Activated T-cell treated with anti-CD3 and anti-CD28 coated beads, Interleukin-2, amount 50 U/mL, for 72 hours (primary cell): Measurements from ENCODE around the gene KDM1B. TPM values are rescaled to one million over a fixed set of nuclear protein-coding genes. Genes with fewer than 3 reads are reported as not detected.
"Not testable (repeated sequence)": the region's sequence is repeated elsewhere in the genome, so short reads cannot be mapped to it uniquely, and the experiment has no call there.

ENCODE experiments used
- ATAC-seq, 2 donors: fragments of 150-1000 bp; cut with Tn5 transposase; replicated peaks in 1 of 2; 2 replicates each; pipeline ENCODE4 v1.10.0; 2021; ENCODE audit warnings: moderate library complexity in 2 of 2, mild to moderate bottlenecking in 1 of 2
- DNase-seq, 2 donors: peaks; one replicate each; pipeline ENCODE4 v3.0.0; 2021 to 2022; ENCODE audit warnings: mixed read lengths in 1 of 2
- H3K27ac Mint-ChIP-seq: one replicate; pipeline ENCODE4 v1.8.0; 2022; ENCODE audit warnings: mild to moderate bottlenecking, moderate library complexity, mixed read lengths
- H3K27me3 Mint-ChIP-seq: one replicate; pipeline ENCODE4 v1.8.0; 2022; ENCODE audit warnings: low read depth, mixed read lengths
- H3K36me3 Mint-ChIP-seq, 2 donors: one replicate each; pipeline ENCODE4 v1.8.0; 2022; ENCODE audit warnings: mixed read lengths in 2 of 2, mild to moderate bottlenecking in 1 of 2; ENCODE audit not compliant: insufficient read depth in 2 of 2
- H3K4me1 Mint-ChIP-seq: one replicate; pipeline ENCODE4 v1.8.0; 2022; ENCODE audit warnings: low read depth, mixed read lengths
- H3K4me3 Mint-ChIP-seq, 2 donors: one replicate each; pipeline ENCODE4 v1.8.0; 2022; ENCODE audit warnings: mild to moderate bottlenecking in 2 of 2, mixed read lengths in 2 of 2, moderate library complexity in 2 of 2
- H3K9me3 Mint-ChIP-seq, 2 donors: one replicate each; pipeline ENCODE4 v1.8.0; 2022; ENCODE audit warnings: mixed read lengths in 2 of 2
- total RNA-seq, 2 donors: library from RNA; stranded (reverse); gene quantifications; one replicate each; pipeline ENCODE4 v1.2.3, GENCODE V29; 2022

Gene KDM1B
- total RNA-seq, 2 donors from 2014 or later, result 9.9 to 12.2 TPM

GRCh38 chr6:18182568-18182967 is 27.3 kb downstream of the KDM1B start:
- Mint-ChIP-seq H3K36me3 (peaks cover 0 to 4% of the 10 kb centered on the region in 2 donors), H3K4me1 (peaks cover 18% of the 10 kb centered on the region), H3K4me3 (no peak overlapping the region), H3K9me3 (no peaks in the 10 kb centered on the region), H3K27ac (no peak overlapping the region), H3K27me3 (no peaks in the 10 kb centered on the region)
- no peak for ATAC-seq
- DNase-seq, result no peak

GRCh38 chr6:18183766-18184165 is 28.5 kb downstream of the KDM1B start:
- DNase-seq (no peak), ATAC-seq (no peak)
- H3K36me3 Mint-ChIP-seq, result peaks cover 0 to 4% of the 10 kb centered on the region in 2 donors
- H3K27ac Mint-ChIP-seq, result no peak overlapping the region
- no peaks in the 10 kb centered on the region for H3K9me3 Mint-ChIP-seq
- no peaks in the 10 kb centered on the region for H3K27me3 Mint-ChIP-seq
- peaks cover 18% of the 10 kb centered on the region for H3K4me1 Mint-ChIP-seq
- H3K4me3 Mint-ChIP-seq, result no peak overlapping the region

- H3K4me1 Mint-ChIP-seq, result peaks cover 18% of the 10 kb centered on the region
- H3K27ac Mint-ChIP-seq, result no peak overlapping the region
- ATAC-seq (no peak), DNase-seq (no peak)
- H3K9me3 Mint-ChIP-seq, result no peaks in the 10 kb centered on the region
- no peak overlapping the region for H3K4me3 Mint-ChIP-seq
- peaks cover 0 to 2% of the 10 kb centered on the region in 2 donors for H3K36me3 Mint-ChIP-seq
- no peaks in the 10 kb centered on the region for H3K27me3 Mint-ChIP-seq
These were observed 30.4 kb downstream of the KDM1B start for GRCh38 chr6:18185624-18186023.

GRCh38 chr6:18186033-18186432 is 30.8 kb downstream of the KDM1B start:
- H3K27ac Mint-ChIP-seq, result no peak overlapping the region
- ATAC-seq, result no peak

GRCh38 chr6:18186540-18187250 is 31.5 kb downstream of the KDM1B start:
- peaks cover 0 to 2% of the 10 kb centered on the region in 2 donors for H3K36me3 Mint-ChIP-seq

More at GRCh38 chr6:18186033-18186432, 30.8 kb downstream of the KDM1B start:
- H3K9me3 Mint-ChIP-seq, result no peaks in the 10 kb centered on the region
- peaks cover 0 to 2% of the 10 kb centered on the region in 2 donors for H3K36me3 Mint-ChIP-seq
- DNase-seq, result no peak
- peaks cover 18% of the 10 kb centered on the region for H3K4me1 Mint-ChIP-seq
- H3K4me3 Mint-ChIP-seq, result no peak overlapping the region
- no peaks in the 10 kb centered on the region for H3K27me3 Mint-ChIP-seq

GRCh38 chr6:18187701-18188100 is 32.5 kb downstream of the KDM1B start:
- ATAC-seq (no peak), DNase-seq (no peak)
- Mint-ChIP-seq H3K4me3 (no peak overlapping the region), H3K9me3 (no peaks in the 10 kb centered on the region), H3K27ac (no peak overlapping the region), H3K4me1 (peaks cover 18% of the 10 kb centered on the region), H3K36me3 (peaks cover 0 to 2% of the 10 kb centered on the region in 2 donors), H3K27me3 (no peaks in the 10 kb centered on the region)

More at GRCh38 chr6:18186540-18187250, 31.5 kb downstream of the KDM1B start:
- no peak for ATAC-seq
- H3K9me3 Mint-ChIP-seq, result no peaks in the 10 kb centered on the region
- peaks cover 18% of the 10 kb centered on the region for H3K4me1 Mint-ChIP-seq
- no peak overlapping the region for H3K27ac Mint-ChIP-seq
- no peak for DNase-seq
- H3K4me3 Mint-ChIP-seq, result no peak overlapping the region
- H3K27me3 Mint-ChIP-seq, result no peaks in the 10 kb centered on the region

GRCh38 chr6:18189196-18189595 is 34.0 kb downstream of the KDM1B start:
- no peak overlapping the region for H3K27ac Mint-ChIP-seq
- no peaks in the 10 kb centered on the region for H3K36me3 Mint-ChIP-seq
- H3K4me1 Mint-ChIP-seq, result peaks cover 18% of the 10 kb centered on the region
- DNase-seq (no peak), ATAC-seq (no peak)
- no peaks in the 10 kb centered on the region for H3K27me3 Mint-ChIP-seq
- no peaks in the 10 kb centered on the region for H3K9me3 Mint-ChIP-seq
- H3K4me3 Mint-ChIP-seq, result no peak overlapping the region

- Mint-ChIP-seq H3K27me3 (no peaks in the 10 kb centered on the region), H3K9me3 (no peaks in the 10 kb centered on the region), H3K36me3 (peaks cover 0 to 4% of the 10 kb centered on the region in 2 donors), H3K4me3 (no peak overlapping the region), H3K4me1 (no peaks in the 10 kb centered on the region), H3K27ac (no peak overlapping the region)
- ATAC-seq (no peak), DNase-seq (no peak)
These were observed 36.8 kb downstream of the KDM1B start for GRCh38 chr6:18192026-18192425.

GRCh38 chr6:18203786-18204185 is 48.6 kb downstream of the KDM1B start:
- H3K4me1 Mint-ChIP-seq, result no peaks in the 10 kb centered on the region

GRCh38 chr6:18204691-18205090 is 49.5 kb downstream of the KDM1B start:
- peaks cover 0 to 3% of the 10 kb centered on the region in 2 donors for H3K36me3 Mint-ChIP-seq
- no peak for DNase-seq
- H3K4me1 Mint-ChIP-seq, result no peaks in the 10 kb centered on the region
- H3K27me3 Mint-ChIP-seq, result no peaks in the 10 kb centered on the region
- H3K4me3 Mint-ChIP-seq, result no peak overlapping the region
- H3K9me3 Mint-ChIP-seq, result no peaks in the 10 kb centered on the region
- no peak overlapping the region for H3K27ac Mint-ChIP-seq
- no peak for ATAC-seq

More at GRCh38 chr6:18203786-18204185, 48.6 kb downstream of the KDM1B start:
- no peaks in the 10 kb centered on the region for H3K27me3 Mint-ChIP-seq
- no peak overlapping the region for H3K4me3 Mint-ChIP-seq
- DNase-seq, result no peak
- no peaks in the 10 kb centered on the region for H3K9me3 Mint-ChIP-seq
- H3K36me3 Mint-ChIP-seq, result peaks cover 0 to 3% of the 10 kb centered on the region in 2 donors
- H3K27ac Mint-ChIP-seq, result no peak overlapping the region
- no peak for ATAC-seq

- ATAC-seq, result no peak
- peaks cover 10% of the 10 kb centered on the region for H3K4me1 Mint-ChIP-seq
- H3K27me3 Mint-ChIP-seq, result no peaks in the 10 kb centered on the region
- peaks cover 0 to 3% of the 10 kb centered on the region in 2 donors for H3K36me3 Mint-ChIP-seq
- H3K9me3 Mint-ChIP-seq, result no peaks in the 10 kb centered on the region
- H3K27ac Mint-ChIP-seq, result no peak overlapping the region
- no peak overlapping the region for H3K4me3 Mint-ChIP-seq
- DNase-seq, result no peak
These were observed 51.4 kb downstream of the KDM1B start for GRCh38 chr6:18206591-18206990.

- Mint-ChIP-seq H3K4me3 (no peak overlapping the region), H3K9me3 (no peaks in the 10 kb centered on the region), H3K27me3 (no peaks in the 10 kb centered on the region), H3K36me3 (peaks cover 0 to 3% of the 10 kb centered on the region in 2 donors), H3K27ac (no peak overlapping the region), H3K4me1 (peaks cover 18% of the 10 kb centered on the region)
- no peak for DNase-seq
- ATAC-seq, result no peak
These were observed 52.2 kb downstream of the KDM1B start for GRCh38 chr6:18207438-18207837.

- no peaks in the 10 kb centered on the region for H3K27me3 Mint-ChIP-seq
- no peaks in the 10 kb centered on the region for H3K9me3 Mint-ChIP-seq
- no peak overlapping the region for H3K4me3 Mint-ChIP-seq
- H3K27ac Mint-ChIP-seq, result no peak overlapping the region
- no peak for DNase-seq
- H3K36me3 Mint-ChIP-seq, result peaks cover 0 to 1% of the 10 kb centered on the region in 2 donors
- no peak for ATAC-seq
- H3K4me1 Mint-ChIP-seq, result peaks cover 18% of the 10 kb centered on the region
These were observed 52.7 kb downstream of the KDM1B start for GRCh38 chr6:18207949-18208348.

- not testable (repeated sequence) for H3K9me3 Mint-ChIP-seq, H3K4me3 Mint-ChIP-seq, H3K36me3 Mint-ChIP-seq
These were observed 53.6 kb downstream of the KDM1B start for GRCh38 chr6:18208778-18209177.

More at GRCh38 chr6:18208778-18209177, 53.6 kb downstream of the KDM1B start:
- ATAC-seq, DNase-seq, H3K27ac Mint-ChIP-seq, H3K27me3 Mint-ChIP-seq: not testable (repeated sequence)
- H3K4me1 Mint-ChIP-seq, result peaks cover 24% of the 10 kb centered on the region
